ENCODE results near the gene CREB1.

Gene CREB1

DNA sequence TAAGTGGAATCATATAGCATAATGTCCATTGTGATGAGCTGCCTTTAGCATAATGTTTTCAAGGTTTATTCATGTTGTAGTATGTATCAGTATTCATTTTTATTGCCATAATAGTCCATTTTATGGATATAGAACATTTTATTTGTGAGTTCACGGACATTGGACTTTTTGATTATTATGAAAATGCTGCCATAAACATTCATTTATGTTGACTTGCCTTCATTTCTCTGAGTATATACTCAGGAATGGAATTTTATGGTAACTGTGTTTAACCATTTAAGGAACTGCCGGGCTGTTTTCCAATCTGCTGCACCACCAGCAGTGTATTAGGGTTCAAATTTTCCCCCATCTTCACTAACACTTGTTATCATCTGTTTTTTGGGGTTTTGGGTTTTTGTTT, 12.2 kb downstream of the CREB1 start:
- no peak for DNase-seq (ENCODE audit: low read depth in 2 of 2)

DNA sequence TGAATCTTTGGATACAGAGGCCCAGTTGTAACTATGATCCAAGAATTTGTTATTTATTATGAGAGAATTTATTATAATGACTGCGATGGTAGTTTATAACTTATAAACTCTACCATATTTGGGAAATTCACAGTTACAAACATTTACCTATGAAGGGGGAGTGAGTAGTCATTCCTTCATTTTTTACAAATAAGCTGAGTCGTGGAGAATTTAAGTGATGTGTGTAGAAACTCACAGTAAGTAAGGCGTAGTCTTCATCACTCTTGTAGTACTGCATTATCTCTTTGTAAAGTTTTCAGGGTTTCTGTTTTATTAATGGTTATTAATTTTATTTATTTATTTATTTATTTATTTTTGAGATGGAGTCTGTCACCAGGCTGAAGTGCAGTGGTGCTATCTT, 13.5 kb downstream of the CREB1 start:
- no peak for DNase-seq (ENCODE audit: low read depth in 2 of 2)

DNA sequence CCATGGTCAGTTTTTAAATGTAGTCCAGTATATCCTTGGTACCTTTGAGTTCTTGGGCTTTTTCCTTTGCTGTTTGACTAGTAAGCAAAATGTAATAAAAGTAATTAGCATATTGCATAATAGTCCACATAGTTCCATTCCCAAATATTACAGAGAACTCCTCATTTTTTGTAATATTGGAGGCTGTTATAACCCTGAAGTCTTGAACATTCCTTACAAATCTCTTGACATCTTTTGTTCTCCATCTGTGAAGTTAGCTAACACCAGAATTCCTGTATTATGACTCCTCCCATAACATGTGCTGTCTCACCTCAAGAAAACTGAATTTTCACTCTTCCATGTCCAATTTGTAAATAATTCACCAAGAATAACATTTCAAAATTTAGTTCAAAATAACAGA, 17.1 kb downstream of the CREB1 start:
- no peak for DNase-seq (ENCODE audit: low read depth in 2 of 2)

DNA sequence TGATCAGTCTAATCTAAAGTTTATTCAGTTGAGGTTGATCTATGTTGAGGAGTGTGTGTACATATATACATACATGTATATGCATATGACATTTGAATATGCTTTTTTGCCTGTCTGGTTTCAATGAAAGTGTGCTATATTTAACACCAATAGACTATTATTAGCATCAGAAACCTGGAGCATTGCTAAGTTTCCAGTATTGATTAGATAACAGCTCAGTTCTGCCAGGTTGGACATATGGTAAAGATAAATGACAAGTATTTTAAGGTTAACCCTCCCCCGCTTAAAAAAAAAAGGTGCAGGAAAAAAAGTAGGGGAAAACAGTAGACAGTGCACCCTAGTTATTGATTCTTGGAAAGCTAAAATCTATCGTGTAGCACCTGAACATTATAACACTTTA, 19.4 kb downstream of the CREB1 start:
- DNase-seq (ENCODE audit: low read depth in 2 of 2): no peak

DNA sequence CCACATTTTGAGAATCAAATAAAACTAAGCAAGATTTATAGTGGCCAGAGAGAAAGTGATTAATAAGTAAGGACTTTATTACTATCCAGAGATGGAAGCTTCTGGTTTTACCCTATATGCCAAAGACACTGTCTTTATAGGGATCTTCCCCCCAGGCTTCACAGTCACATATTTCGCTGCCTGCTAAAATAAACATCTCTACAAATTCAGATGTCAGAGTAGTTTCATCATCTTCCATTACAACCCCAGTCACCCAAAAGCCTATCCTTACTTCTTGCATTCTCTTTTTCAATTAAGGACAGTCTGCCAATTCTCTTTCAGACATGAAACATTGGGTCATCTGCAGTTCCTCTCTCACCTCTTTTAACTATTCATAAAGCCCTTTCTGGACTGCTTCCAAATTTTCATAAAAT, 28.3 kb downstream of the CREB1 start:
- no peak for DNase-seq (ENCODE audit: low read depth in 2 of 2)

DNA sequence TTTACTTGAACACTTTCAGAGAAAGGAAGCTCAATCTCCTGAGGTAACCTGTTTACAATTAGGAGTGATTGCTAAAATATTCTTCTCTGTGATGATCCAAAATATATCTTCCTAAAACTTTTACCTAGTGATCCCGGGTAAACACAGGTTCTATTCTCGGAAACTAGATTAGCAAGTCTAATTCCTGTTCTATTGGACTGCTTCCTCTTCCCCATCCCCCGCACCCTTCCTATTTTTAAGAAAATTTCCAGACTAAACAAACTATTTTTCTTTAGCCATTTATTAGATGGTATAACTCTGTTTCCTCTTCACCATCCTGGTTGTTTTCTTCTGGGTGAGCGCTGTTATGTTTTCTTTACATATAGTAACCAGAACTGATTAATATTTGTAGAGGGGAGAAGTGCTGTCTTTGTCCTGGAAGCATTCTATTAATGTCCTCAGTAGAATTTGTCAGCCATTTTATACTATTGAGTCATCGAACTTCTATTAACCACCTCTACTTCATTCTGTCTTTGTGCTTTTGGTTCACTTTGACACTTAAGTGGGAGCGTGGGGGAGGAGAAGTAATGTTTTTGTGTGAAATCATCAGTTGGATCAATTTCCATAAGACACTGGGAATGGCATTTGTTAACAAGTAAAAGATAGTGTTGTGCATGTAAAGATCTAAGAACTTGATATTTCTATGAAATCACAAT, 31.8 kb downstream of the CREB1 start:
- DNase-seq (ENCODE audit: low read depth in 2 of 2): no peak

DNA sequence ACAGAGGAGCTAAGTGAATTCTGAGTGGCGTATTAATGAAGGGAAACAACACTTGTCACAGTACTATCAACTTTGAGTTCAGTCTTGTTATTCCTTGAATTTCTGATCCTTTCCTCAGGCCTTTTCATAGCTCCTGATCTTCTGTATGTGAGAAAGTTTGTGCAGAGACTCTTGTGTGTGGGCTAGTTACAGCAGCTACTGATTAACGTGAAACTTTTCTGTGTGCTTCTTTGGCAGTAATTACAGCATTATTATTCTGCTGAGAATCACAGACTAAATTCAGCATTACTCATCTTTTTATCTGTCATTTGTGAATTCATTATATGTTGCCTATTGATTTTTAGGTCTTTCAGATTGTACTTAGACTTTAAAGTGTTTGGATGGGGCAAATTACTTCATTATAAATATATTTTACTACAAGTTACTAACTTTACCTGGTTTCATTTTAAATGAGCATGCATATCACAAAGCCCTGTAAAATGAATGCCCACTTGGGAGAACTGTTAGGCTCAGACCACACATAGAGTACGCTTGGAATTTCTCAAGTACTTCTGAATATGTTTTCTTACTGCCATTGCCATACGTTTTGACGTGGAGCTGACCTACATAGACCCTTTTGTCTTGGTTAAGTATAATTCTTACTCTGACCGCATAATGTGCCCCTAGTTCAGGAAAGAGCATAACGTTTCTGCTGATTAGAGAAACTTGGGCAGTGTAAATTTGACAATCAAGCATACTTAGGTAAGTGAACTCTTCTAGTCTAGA, 36.2 kb downstream of the CREB1 start:
- DNase-seq (ENCODE audit: low read depth in 2 of 2): no peak

DNA sequence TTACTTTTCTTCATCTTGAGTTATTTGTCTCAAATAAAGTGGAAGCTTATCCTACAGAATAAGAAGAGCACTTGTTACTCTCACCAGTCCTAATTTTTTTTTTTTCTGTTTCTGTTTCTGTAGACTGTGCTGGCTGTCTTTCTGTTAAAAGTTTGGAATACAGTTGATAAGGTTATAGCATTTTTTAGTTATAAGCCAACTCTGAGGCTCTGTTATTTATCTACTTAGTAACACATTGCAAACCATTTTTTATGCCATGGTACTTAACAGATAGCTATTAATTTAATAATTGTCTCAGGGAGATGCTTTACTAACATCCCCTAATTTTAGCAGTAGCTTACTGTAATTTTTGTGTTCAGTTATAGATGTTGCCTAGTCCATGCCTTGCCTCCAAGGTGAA, 37.9 kb downstream of the CREB1 start:
- no peak for DNase-seq (ENCODE audit: low read depth in 2 of 2)

DNA sequence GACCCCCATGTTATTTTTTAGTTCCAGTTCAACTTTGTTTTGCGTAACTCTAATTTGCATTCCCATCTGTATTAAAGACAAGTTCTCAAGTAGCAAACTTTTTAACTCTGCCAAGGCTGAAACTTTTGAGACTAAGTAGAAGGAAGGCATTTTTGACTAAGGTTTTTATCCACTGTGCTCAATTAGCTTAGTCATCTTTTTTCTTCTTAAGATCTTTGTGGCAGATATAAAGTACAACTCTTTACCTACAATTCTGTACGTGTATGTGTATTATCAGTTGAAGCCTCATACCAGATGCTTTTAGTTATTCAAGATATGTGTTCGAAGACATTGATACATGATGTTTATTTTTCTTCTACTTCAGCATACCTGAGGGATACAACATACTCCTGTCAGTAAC, 41.6 kb downstream of the CREB1 start:
- DNase-seq (ENCODE audit: low read depth in 2 of 2): no peak

DNA sequence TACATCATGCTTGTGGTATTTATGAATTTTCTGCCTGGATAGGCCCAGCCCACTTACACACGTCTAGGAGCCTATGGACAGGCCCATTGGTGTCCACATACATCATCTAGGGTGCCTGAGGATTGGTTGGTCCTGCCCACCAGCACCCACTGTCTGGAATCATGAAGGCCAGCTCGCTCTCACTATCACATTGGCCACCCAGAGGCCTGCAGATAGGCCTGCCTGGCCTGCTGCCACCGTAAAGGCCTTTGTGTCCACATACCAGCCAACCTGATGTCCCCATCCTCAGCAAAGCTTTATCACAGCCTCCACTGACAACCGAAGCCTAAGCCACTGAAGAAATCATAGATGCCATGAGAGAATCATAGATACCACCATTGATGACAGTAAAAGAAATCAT, 55.2 kb downstream of the CREB1 start:
- DNase-seq (ENCODE audit: low read depth in 2 of 2): no peak

DNA sequence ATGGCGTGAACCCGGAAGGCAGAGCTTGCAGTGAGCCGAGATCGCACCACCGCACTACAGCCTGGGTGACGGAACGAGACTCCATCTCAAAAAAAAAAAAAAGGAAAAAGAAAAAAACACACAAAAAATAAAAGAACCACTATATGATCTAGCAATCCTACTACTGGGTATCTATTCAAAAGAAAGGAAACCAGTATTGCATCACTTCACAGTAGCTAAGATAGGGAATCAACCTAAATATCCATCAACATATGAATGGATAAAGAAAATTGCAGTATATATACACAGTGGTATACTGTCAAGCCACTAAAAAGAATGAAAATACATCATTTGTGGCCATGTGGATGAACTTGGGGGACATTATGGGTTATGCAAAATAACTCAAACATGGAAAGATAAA, 57.5 kb downstream of the CREB1 start:
- DNase-seq (ENCODE audit: low read depth in 2 of 2): no peak

DNA sequence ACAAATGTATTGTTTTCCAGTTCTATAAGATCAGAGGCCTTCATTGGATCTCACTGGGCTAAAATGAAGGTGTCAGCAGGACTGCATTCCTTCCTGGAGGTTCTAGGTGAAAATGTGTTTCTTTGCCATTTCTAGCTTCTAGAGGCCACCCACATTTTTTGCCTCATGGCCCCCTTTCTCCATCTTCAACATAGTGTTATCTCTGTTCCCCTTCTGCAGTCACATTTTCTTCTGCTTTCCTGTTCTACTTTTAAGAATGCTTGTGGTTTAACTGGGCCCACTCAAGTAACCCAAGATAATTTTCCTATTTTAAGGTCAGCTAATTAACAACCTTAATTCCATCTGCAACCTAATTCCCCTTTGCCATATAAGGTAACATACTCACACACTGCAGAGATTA, 59.4 kb downstream of the CREB1 start:
- no peak for DNase-seq (ENCODE audit: low read depth in 2 of 2)

DNA sequence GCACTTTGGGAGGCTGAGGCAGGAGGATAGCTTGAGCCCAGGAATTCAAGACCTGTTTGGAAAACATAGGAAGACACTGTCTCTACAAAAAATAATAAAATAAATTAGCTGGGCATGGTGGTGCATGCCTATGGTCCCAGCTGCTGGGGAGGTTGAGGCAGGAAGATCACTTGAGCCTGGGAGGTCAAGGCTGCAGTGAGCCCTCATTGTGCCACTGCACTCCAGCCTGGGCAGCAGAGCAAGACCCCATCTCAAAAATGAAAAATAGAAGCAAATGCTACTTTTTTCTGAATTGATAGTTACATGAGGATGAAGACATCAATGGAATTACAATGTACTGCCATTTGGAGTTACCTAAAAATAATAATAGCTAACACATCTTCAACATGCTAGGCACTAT, 63.5 kb downstream of the CREB1 start:
- DNase-seq (ENCODE audit: low read depth in 2 of 2): no peak

DNA sequence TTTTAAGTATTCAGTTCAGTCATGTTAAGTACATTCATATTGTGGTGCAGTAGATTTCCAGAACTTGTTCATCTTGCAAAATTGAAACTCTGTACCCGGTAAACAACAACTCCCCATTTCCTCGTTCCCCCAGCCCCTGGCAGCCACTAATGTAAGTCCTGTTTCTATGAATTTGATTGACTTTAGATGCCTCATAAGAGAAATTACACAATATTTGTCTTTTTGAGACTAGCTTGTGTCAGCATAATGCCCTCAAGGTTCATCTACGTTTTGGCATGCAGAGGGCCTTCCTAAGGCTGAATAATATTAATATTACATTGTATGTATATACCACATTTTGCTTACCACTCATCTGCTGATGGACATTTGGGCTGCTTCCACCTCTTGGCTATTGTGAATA, 64.5 kb downstream of the CREB1 start:
- DNase-seq (ENCODE audit: low read depth in 2 of 2): no peak

DNA sequence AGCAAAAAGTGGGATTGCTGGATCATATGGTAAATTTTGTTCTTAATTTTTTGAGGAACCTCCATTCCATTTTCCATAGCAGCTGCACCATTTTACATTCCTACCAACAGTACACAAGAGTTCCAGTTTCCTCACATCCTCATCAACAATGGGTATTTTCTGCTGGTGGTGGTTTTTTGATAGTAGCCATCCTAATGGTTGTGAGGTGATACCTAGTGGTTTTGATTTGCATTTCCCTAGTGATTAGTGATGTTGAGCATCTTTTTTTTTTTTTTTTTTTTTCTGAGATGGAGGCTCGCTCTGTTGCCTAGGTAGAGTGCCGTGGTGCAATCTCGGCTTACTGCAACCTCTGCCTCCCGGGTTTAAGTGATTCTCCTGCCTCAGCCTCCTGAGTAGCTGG, 65.0 kb downstream of the CREB1 start:
- DNase-seq (ENCODE audit: low read depth in 2 of 2): no peak

DNA sequence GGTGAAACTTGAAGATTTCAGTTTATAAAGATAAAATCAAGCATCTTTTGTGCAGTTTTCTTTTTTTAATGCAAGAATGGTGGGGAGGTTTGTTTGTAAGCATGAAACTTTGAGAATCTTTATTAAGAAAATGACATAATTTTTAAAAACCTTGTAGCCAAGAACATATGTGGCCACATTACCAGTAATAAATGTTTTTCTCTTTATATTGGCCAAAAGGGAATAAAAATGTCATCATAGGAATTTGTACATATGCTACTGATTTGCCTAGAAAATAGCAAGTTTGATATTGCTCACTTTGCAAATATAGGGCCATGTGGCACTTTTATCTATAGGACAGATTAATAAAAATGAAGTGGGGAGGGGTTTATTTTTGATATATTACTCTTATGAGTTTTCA, 69.9 kb downstream of the CREB1 start:
- DNase-seq (ENCODE audit: low read depth in 2 of 2): no peak

DNA sequence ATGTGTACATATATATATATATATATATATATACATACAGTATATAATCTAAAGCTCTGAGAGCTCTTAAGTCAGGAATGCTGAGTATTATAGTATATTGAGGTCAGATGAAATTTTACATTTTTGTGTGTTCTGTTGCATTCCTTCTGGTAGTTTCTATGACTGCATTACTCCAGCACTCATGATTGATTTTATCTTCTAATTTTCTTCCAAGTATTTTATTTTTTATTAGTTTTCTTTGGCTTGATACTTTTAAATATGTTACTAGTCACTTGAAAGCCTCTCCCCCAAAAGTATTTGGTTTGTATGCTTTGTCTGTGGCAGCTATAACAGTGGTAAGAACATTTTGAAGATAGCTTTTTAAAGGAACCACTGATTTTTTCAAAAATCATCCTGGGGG, 70.5 kb downstream of the CREB1 start:
- no peak for DNase-seq (ENCODE audit: low read depth in 2 of 2)

DNA sequence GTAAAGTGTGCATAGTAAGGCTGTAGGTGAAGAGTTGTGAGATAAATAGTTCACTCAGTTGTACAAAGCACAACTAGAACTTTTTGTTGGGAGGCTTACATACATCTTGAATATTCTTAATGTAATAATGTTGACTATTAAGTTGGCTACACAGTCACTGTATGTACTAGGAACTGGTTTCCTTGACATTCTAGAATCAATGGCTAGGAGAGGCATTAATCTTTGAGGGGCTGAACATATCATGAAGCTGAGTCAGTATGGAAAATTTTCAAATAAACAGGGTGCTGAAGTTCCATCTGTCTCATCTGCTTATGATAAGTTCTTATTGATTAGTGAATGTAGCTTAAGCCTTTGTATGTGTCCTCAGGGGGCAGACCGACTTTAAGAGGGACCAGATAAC, 72.0 kb downstream of the CREB1 start:
- DNase-seq (ENCODE audit: low read depth in 2 of 2): no peak

DNA sequence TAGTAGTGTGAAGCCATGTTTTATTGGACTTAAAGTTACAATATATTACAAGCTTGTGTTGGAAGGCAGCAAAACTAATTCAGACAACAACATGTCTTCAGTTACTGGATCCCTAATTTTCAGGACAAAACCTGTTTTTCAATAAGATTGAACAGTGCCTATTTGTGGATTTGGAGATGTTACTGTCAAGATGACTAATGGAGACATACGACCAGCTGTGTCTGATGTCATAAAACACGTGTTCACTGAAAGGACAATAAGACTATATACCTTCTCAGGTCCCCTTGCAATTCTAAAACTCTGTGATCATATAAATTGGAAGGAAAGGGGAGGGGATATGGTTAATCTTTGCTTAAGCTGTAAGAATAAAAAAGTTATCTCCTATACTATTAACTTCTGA, 73.7 kb downstream of the CREB1 start:
- no peak for DNase-seq (ENCODE audit: low read depth in 2 of 2)

DNA sequence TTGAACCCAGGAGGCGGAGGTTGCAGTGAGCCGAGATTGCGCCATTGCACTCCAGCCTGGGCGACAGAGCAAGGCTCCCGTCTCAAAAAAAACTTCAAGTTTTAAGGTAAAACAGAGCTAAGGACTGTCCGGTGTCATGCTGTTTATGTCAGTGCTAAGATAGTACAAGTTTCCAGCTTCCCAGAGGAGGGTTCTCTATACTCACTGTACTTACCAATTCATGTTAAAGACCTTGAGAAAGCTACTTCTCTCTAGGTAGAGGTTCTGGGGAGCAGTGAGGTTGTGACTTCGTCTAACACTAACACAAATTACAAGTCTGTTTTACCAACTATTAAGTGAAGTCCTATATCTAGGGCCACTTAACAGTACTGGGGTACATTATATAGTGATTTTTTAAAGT, 76.6 kb downstream of the CREB1 start:
- DNase-seq (ENCODE audit: low read depth in 2 of 2): no peak

DNA sequence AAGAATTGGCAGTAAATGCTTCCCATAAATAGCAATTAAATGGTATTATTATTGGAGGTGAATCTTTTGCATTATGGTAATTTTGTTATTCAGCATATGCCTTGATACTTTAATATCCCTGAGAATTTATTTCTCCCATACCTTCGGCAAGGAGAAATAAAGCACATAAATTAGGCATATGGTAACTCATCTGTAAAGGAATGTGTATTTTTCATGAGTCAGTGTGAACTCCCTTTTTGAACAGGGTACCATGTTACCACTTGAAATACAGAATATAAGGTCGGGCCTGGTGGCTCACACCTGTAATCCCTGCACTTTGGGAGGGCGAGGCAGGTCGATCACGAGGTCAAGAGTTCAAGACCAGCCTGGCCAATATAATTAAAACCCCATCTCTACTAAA, 77.1 kb downstream of the CREB1 start:
- no peak for DNase-seq (ENCODE audit: low read depth in 2 of 2)

DNA sequence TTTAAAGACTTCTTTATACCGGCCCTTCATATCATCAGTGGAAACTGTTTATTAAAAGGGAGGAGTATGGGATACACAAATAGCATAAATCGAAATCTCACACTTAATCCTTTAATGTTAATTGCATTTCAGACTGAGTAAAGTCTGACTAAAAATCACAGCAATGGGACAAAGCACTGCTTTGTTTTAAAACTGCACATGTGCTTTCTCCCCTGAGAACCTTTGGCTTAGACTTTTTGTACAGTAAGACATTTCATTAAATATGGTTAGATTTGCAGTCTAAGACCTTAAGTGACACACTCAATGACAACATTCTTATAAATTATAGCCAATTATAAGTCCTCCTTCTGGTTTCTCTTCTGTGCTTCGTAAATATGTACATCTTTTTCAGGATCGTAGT, 83.0 kb downstream of the CREB1 start:
- no peak for DNase-seq (ENCODE audit: low read depth in 2 of 2)

DNA sequence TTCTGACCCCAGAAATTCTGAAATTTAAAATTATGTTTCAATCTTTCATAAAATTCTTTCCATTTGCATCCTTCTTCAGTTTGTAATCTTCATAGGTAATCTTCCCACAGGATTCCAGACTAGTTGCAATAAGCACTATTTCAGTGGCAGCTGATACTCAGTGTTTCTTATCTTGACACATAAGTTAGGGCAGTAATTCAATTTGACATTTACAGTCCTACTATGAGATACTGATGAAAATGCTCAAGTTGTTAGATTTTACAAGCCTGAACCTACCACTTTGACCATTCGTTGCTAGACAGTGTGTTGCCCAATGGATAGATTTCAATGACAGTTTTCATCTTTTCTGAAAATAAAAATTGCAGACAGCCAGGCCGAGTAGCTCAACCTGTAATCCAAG, 85.1 kb downstream of the CREB1 start:
- DNase-seq (ENCODE audit: low read depth in 2 of 2): no peak

DNA sequence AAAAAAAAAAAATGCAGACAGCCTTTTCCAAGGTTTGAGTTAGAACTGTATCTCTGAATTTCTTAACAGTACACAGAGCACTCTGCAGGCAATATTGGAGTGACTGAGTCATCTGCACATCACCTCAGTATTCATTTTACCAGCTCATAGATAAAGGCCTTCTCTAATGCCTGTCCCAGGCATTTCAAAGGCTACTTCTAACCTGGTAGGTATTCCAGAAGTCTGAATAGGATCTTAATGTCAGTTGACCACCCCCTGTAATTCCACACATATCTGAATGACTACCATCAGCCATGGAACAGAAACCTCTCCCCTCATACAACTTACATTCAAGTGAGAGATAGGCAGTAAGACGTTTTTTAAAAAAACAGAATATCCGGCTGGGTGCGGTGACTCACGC, 86.4 kb downstream of the CREB1 start:
- no peak for DNase-seq (ENCODE audit: low read depth in 2 of 2)

Data from stimulated activated CD8-positive, alpha-beta memory T cell treated with anti-CD3 and anti-CD28 coated beads, Interleukin-7, amount 100 ng/mL, for 1 hour (primary cell).